Activated CD8-positive, alpha-beta T cell treated with anti-CD3 and anti-CD28 coated beads for 36 hours (primary cell): ENCODE data around the gene POMT2. TPM values are rescaled to one million over a fixed set of nuclear protein-coding genes. Genes with fewer than 3 reads are reported as not detected.

Experiments
- ATAC-seq: fragments of 200-7000 bp; cut with Tn5 transposase; one replicate; pipeline ENCODE4 v1.10.0; 2021; ENCODE audit warnings: mild to moderate bottlenecking, moderate library complexity
- CTCF ChIA-PET: fragments of 350-600 bp; sonication (Branson Sonifier 250); formaldehyde crosslinking; loops from one replicate; lab custom pipeline; 2021; ENCODE audit warnings: antibody characterized with exemption; lab: Charles Lee
- POLR2A ChIA-PET: fragments of 350-600 bp; sonication (Branson Sonifier 250); formaldehyde crosslinking; loops from one replicate; lab custom pipeline; 2021; ENCODE audit warnings: antibody characterized with exemption; lab: Charles Lee
- DNase-seq: peaks from one replicate; pipeline ENCODE4 v3.0.0-alpha.2; 2020
- H3K27ac Mint-ChIP-seq: one replicate; pipeline ENCODE4 v1.8.0; 2021; ENCODE audit warnings: mild to moderate bottlenecking, mixed read lengths
- H3K27me3 Mint-ChIP-seq: one replicate; pipeline ENCODE4 v1.8.0; 2021; ENCODE audit warnings: mixed read lengths
- H3K36me3 Mint-ChIP-seq: one replicate; pipeline ENCODE4 v1.8.0; 2021; ENCODE audit warnings: low read depth, mixed read lengths
- H3K4me1 Mint-ChIP-seq: one replicate; pipeline ENCODE4 v1.8.0; 2021; ENCODE audit warnings: low read depth, mixed read lengths
- H3K4me3 Mint-ChIP-seq: one replicate; pipeline ENCODE4 v1.8.0; 2021; ENCODE audit warnings: mild to moderate bottlenecking, moderate library complexity, mixed read lengths
- H3K9me3 Mint-ChIP-seq: one replicate; pipeline ENCODE4 v1.8.0; 2021; ENCODE audit warnings: mixed read lengths
- intact Hi-C: fragments of 100-400 bp; cut with micrococcal nuclease; formaldehyde crosslinking; loops from one replicate; pipeline ENCODE4 v1.10.0; 2022
- total RNA-seq, 2 experiments: library from RNA; stranded (reverse); gene quantifications; one replicate each; pipeline ENCODE4 v1.2.3, GENCODE V29; 2021
- TF ChIP-seq, protein P1 (sequence below): fragments of 200-600 bp; IDR thresholded peaks from one replicate; pipeline ENCODE4 v1.8.0; 2022; ENCODE audit warnings: antibody characterized with exemption, mild to moderate bottlenecking

POMT2 gene
- total RNA-seq, 2 experiments from 2014 or later, result 14.2 to 15.3 TPM

DNA sequence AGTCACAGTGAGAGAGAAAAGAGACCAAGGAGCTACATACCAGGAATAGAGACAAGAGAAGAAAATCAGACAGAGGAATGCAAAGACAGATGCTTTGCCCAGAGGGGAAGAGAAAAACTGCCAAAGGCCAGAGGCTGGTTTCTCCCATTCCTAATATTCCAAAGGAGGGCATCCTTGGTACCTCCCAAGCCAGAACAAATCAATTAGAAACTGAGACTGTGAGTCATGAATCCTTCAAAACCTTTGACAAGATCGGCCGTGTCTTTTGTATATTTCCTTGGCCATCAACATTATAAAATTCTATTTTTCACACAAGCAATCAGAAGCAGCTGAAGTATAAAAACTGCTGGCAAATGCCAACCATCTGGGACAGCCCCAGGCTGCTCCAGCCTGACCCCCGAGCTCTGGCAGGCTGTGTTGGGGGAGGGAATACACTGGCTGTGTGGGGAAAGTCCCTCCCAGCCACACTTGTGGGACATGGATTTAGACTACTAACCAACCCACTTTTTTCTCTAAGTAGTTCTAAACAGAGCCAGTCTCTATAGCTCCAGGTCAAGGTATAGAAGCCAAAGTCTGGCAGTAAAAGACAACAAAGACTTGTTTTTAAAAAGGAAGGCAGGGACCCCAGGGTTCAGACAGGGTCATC is 13.7 kb downstream of the POMT2 start:
- H3K27me3 Mint-ChIP-seq, result no peaks in the 10 kb centered on the region
- no peak overlapping the region for H3K4me3 Mint-ChIP-seq
- H3K36me3 Mint-ChIP-seq, result peaks cover 3% of the 10 kb centered on the region
- ChIA-PET CTCF (interaction anchor here (7.7 kb wide), 1 partner anchor 8 kb away, joined by 151 read pairs; no protein-coding TSS in a partner anchor), POLR2A (no interaction called here)
- peak; percentile 19 for DNase-seq
- no peaks in the 10 kb centered on the region for H3K9me3 Mint-ChIP-seq
- peaks cover 17% of the 10 kb centered on the region for H3K4me1 Mint-ChIP-seq
- intact Hi-C loops, result no loop called here
- no peak overlapping the region for H3K27ac Mint-ChIP-seq
- no peak for ATAC-seq
- TF ChIP-seq, protein P1, sequence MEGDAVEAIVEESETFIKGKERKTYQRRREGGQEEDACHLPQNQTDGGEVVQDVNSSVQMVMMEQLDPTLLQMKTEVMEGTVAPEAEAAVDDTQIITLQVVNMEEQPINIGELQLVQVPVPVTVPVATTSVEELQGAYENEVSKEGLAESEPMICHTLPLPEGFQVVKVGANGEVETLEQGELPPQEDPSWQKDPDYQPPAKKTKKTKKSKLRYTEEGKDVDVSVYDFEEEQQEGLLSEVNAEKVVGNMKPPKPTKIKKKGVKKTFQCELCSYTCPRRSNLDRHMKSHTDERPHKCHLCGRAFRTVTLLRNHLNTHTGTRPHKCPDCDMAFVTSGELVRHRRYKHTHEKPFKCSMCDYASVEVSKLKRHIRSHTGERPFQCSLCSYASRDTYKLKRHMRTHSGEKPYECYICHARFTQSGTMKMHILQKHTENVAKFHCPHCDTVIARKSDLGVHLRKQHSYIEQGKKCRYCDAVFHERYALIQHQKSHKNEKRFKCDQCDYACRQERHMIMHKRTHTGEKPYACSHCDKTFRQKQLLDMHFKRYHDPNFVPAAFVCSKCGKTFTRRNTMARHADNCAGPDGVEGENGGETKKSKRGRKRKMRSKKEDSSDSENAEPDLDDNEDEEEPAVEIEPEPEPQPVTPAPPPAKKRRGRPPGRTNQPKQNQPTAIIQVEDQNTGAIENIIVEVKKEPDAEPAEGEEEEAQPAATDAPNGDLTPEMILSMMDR, result no peak

DNA sequence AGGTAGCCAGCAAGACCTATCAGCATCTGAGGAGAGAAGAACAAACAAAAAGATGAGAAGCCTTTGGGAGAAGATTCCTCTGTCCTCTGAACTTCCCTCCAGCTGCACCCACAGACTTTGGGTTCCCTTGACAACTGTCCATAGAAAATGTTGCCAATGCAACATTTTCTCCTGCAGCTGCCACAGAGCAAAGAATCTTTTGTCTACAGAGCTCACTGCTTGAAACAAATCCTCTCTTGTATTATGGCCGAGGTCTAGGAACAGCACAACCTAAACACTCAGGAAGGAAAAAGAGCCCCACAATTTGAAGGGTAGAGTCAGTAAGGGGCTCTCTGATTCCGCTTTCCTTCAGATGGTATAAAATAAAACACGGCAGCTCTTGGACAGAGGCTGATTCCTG is 14.3 kb downstream of the POMT2 start:
- no peak overlapping the region for H3K4me3 Mint-ChIP-seq
- no peaks in the 10 kb centered on the region for H3K27me3 Mint-ChIP-seq
- intact Hi-C loops, result no loop called here
- ChIA-PET CTCF (interaction anchor here (7.7 kb wide), 1 partner anchor 8 kb away, joined by 151 read pairs; no protein-coding TSS in a partner anchor), POLR2A (no interaction called here)
- H3K27ac Mint-ChIP-seq, result no peak overlapping the region
- H3K4me1 Mint-ChIP-seq, result peaks cover 17% of the 10 kb centered on the region
- peaks cover 3% of the 10 kb centered on the region for H3K36me3 Mint-ChIP-seq
- no peak for ATAC-seq
- H3K9me3 Mint-ChIP-seq, result no peaks in the 10 kb centered on the region
- TF ChIP-seq, protein P1, result no peak
- DNase-seq, result no peak

DNA sequence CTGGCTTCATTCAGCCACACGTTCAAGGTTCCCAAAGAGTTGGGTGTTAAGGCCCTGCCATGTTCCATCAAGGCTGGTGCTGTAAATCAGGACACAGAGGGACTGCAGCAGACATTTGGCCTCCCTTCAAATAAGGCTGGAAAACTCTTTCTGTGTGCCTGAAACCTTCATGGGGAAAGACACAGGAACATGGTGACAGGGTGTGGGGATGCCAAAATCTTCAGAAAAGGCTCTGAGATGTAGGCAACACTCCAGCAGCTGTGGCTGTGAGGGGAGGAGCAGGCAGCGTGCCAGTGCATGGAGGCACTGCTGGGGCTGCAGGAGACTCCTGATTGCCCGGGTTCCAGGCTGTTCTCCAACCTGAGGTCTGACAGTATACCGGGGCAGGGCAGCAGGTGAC is 15.0 kb downstream of the POMT2 start:
- intact Hi-C loops, result no loop called here
- Mint-ChIP-seq H3K27ac (no peak overlapping the region), H3K4me3 (no peak overlapping the region), H3K36me3 (peaks cover 3% of the 10 kb centered on the region), H3K4me1 (peaks cover 17% of the 10 kb centered on the region), H3K27me3 (no peaks in the 10 kb centered on the region), H3K9me3 (no peaks in the 10 kb centered on the region)
- ATAC-seq (no peak), DNase-seq (no peak)
- POLR2A ChIA-PET, result no interaction called here
- CTCF ChIA-PET, result interaction anchor here (7.7 kb wide), 1 partner anchor 9 kb away, joined by 151 read pairs; no protein-coding TSS in a partner anchor
- TF ChIP-seq, protein P1, result no peak

DNA sequence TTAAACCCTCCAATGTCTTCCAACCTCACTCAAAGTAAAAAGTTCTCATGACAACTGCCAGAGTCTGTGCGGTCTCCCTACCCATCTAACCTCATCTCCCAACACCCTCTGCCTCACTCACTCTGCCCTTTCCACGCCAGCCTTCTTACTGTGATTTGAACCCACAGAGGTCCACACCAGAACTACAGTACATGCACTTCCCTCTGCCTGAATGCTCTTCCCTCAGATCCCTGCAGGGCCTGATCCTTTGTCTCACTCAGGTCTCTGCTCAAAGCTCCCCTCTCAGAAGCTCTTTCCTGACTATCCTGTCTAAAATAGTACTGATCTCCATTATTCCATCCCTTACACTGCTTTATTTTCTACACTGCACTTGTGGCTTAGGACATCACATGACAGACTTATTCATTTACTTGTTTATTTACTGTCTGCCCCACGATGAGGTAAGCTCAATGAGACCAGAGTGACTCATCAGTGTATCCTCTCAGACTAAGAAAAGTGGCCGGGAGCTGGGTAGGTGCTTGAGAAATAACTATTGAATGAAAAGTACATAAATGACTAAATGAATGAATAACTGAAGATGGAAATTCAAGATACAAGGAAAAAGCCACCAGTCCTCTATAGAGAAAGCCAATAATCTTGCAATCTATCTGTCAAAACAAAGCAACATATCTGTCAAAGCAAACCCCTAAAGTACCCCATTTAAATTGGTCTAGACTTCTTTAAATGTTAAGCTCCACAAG is 17.1 kb downstream of the POMT2 start:
- peak; percentile 52 for DNase-seq
- intact Hi-C loops, result no loop called here
- Mint-ChIP-seq H3K36me3 (peaks cover 3% of the 10 kb centered on the region), H3K4me3 (no peak overlapping the region), H3K27ac (peak overlapping the region; percentile 63), H3K9me3 (no peaks in the 10 kb centered on the region), H3K4me1 (peaks cover 17% of the 10 kb centered on the region), H3K27me3 (no peaks in the 10 kb centered on the region)
- CTCF ChIA-PET, result interaction anchor here (0.9 to 7.7 kb wide), 6 partner anchors 11 to 179 kb away, joined by 3 to 151 read pairs (median 5); partner anchors contain the start of gene GSTZ1
- POLR2A ChIA-PET, result interaction anchor here (0.8 to 1.5 kb wide), 4 partner anchors 11 to 43 kb away, joined by 3 to 4 read pairs (median 4); partner anchors contain the start of genes GSTZ1 and POMT2
- ATAC-seq, result peak; percentile 64
- TF ChIP-seq, protein P1, result no peak
